Activated CD8-positive, alpha-beta T cell treated with anti-CD3 and anti-CD28 coated beads for 36 hours (primary cell): ENCODE measurements around the gene KLF9. TPM values are rescaled to one million over a fixed set of nuclear protein-coding genes. Genes with fewer than 3 reads are reported as not detected.
A peak's percentile ranks its signal among the peaks of the same experiment; 100 is the strongest.

Experiments
- ATAC-seq: fragments of 200-7000 bp; cut with Tn5 transposase; one replicate; pipeline ENCODE4 v1.10.0; 2021; ENCODE audit warnings: mild to moderate bottlenecking, moderate library complexity
- CTCF ChIA-PET: fragments of 350-600 bp; sonication (Branson Sonifier 250); formaldehyde crosslinking; loops from one replicate; lab custom pipeline; 2021; ENCODE audit warnings: antibody characterized with exemption; lab: Charles Lee
- POLR2A ChIA-PET: fragments of 350-600 bp; sonication (Branson Sonifier 250); formaldehyde crosslinking; loops from one replicate; lab custom pipeline; 2021; ENCODE audit warnings: antibody characterized with exemption; lab: Charles Lee
- DNase-seq: peaks from one replicate; pipeline ENCODE4 v3.0.0-alpha.2; 2020
- H3K27ac Mint-ChIP-seq: one replicate; pipeline ENCODE4 v1.8.0; 2021; ENCODE audit warnings: mild to moderate bottlenecking, mixed read lengths
- H3K27me3 Mint-ChIP-seq: one replicate; pipeline ENCODE4 v1.8.0; 2021; ENCODE audit warnings: mixed read lengths
- H3K36me3 Mint-ChIP-seq: one replicate; pipeline ENCODE4 v1.8.0; 2021; ENCODE audit warnings: low read depth, mixed read lengths
- H3K4me1 Mint-ChIP-seq: one replicate; pipeline ENCODE4 v1.8.0; 2021; ENCODE audit warnings: low read depth, mixed read lengths
- H3K4me3 Mint-ChIP-seq: one replicate; pipeline ENCODE4 v1.8.0; 2021; ENCODE audit warnings: mild to moderate bottlenecking, moderate library complexity, mixed read lengths
- H3K9me3 Mint-ChIP-seq: one replicate; pipeline ENCODE4 v1.8.0; 2021; ENCODE audit warnings: mixed read lengths
- intact Hi-C: fragments of 100-400 bp; cut with micrococcal nuclease; formaldehyde crosslinking; loops from one replicate; pipeline ENCODE4 v1.10.0; 2022
- total RNA-seq, 2 experiments: library from RNA; stranded (reverse); gene quantifications; one replicate each; pipeline ENCODE4 v1.2.3, GENCODE V29; 2021
- TF ChIP-seq, protein P1 (sequence below): fragments of 200-600 bp; IDR thresholded peaks from one replicate; pipeline ENCODE4 v1.8.0; 2022; ENCODE audit warnings: antibody characterized with exemption, mild to moderate bottlenecking

Gene KLF9
- total RNA-seq, 2 experiments from 2014 or later: 19.0 to 20.1 TPM

DNA sequence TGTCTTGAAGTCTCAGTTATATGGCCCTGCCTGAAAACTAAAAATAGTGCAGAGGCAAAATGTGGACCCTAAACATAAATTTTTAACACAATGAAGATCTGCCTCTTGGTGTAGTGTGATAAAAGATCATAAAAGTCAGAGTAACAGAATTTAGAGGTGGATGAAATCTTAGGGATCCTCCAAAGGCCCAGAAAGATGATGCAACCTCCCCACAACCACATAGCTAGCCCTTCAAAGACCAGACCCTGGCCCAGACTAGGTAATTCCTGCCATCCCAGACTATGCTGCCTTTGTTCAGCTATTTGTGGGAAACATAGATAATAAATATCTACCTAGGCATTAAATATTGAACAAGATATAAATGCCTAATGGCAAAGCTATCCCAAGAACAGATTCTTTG lies 15.3 kb downstream of the KLF9 start:
- ATAC-seq (no peak), DNase-seq (no peak)
- TF ChIP-seq, protein P1, sequence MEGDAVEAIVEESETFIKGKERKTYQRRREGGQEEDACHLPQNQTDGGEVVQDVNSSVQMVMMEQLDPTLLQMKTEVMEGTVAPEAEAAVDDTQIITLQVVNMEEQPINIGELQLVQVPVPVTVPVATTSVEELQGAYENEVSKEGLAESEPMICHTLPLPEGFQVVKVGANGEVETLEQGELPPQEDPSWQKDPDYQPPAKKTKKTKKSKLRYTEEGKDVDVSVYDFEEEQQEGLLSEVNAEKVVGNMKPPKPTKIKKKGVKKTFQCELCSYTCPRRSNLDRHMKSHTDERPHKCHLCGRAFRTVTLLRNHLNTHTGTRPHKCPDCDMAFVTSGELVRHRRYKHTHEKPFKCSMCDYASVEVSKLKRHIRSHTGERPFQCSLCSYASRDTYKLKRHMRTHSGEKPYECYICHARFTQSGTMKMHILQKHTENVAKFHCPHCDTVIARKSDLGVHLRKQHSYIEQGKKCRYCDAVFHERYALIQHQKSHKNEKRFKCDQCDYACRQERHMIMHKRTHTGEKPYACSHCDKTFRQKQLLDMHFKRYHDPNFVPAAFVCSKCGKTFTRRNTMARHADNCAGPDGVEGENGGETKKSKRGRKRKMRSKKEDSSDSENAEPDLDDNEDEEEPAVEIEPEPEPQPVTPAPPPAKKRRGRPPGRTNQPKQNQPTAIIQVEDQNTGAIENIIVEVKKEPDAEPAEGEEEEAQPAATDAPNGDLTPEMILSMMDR: no peak
- ChIA-PET CTCF (interaction anchor here (0.9 to 1.9 kb wide), 5 partner anchors 9 to 203 kb away, joined by 3 to 5 read pairs (median 4); no protein-coding TSS in a partner anchor), POLR2A (interaction anchor here (1.4 to 3.0 kb wide), 2 partner anchors 9 to 22 kb away, joined by 3 to 9 read pairs; no protein-coding TSS in a partner anchor)
- Mint-ChIP-seq H3K36me3 (peaks cover 5% of the 10 kb centered on the region), H3K9me3 (no peaks in the 10 kb centered on the region), H3K4me1 (peaks cover 76% of the 10 kb centered on the region), H3K27ac (peak overlapping the region; percentile 88), H3K27me3 (no peaks in the 10 kb centered on the region), H3K4me3 (peak overlapping the region; percentile 48)
- intact Hi-C loops: no loop called here

DNA sequence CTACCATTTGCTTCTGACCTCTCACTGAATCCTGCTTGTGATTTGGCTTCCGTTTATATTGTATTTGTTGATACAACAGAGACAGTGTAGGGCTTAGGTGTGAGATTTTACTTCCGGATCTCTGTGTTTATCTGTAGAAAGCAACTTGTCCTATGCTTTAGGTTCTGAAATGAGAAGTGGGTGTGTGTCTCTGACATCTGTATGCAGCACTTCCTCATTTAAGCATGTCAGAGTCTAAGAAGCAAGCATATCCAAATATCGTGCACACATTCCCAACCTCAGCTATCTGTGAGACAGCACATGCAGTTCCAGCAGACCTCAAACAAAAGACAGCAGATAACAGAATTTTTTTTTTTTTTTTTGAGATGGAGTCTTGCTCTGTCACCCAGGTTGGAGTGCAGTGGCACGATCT lies 16.3 kb downstream of the KLF9 start:
- Mint-ChIP-seq H3K4me1 (peaks cover 76% of the 10 kb centered on the region), H3K36me3 (peaks cover 3% of the 10 kb centered on the region), H3K9me3 (no peaks in the 10 kb centered on the region), H3K27ac (peak overlapping the region; percentile 88), H3K4me3 (peak overlapping the region; percentile 48), H3K27me3 (no peaks in the 10 kb centered on the region)
- TF ChIP-seq, protein P1: no peak
- DNase-seq (no peak), ATAC-seq (peak; percentile 90)
- POLR2A ChIA-PET: interaction anchor here (0.7 to 3.0 kb wide), 3 partner anchors 10 to 165 kb away, joined by 3 to 9 read pairs (median 3); no protein-coding TSS in a partner anchor
- intact Hi-C loops: no loop called here
- CTCF ChIA-PET: interaction anchor here (0.6 to 1.1 kb wide), 3 partner anchors 13 to 204 kb away, joined by 3 to 4 read pairs (median 3); no protein-coding TSS in a partner anchor

DNA sequence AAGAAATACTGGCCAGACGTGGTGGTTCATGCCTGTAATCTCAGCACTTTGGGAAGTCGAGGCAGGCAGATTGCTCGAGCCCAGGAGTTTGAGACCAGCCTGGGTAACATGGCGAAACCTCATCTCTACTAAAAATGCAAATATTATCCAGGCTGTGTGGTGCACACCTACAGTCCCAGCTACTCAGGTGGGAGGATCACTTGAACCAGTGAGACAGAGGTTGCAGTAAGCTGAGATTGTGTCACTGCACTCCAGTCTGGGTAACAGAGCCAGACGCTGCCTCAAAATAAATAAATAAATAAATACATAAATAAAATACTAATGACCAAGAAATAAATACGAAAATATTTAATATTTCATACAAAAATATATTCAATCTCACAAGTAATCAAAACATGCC lies 18.8 kb downstream of the KLF9 start:
- Mint-ChIP-seq H3K27ac (no peak overlapping the region), H3K9me3 (no peaks in the 10 kb centered on the region), H3K4me3 (no peak overlapping the region), H3K27me3 (no peaks in the 10 kb centered on the region), H3K36me3 (peaks cover 3% of the 10 kb centered on the region), H3K4me1 (peaks cover 87% of the 10 kb centered on the region)
- intact Hi-C loops: no loop called here
- ATAC-seq: no peak
- DNase-seq: no peak
- TF ChIP-seq, protein P1: no peak
- CTCF ChIA-PET: no interaction called here
- POLR2A ChIA-PET: interaction anchor here (1.1 kb wide), 1 partner anchor 11 kb away, joined by 3 read pairs; no protein-coding TSS in a partner anchor

DNA sequence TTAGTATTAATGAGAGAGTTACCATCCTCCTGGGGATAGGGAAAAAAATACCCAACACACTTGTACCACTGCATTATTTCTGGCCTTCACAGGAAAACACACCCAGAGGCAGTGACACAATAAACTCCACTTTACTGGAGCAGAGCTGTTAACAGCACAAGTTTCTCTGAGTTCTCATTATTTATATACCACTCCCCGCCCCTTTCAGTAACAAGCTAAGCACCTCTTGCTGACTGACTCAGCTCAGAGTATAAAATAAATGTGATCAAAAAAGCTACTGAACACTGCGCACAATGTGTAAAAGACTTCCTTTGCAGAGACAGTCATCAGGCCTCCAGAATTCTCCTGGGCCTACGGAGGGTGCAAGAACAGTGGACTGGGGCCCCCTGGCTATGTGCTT lies 21.6 kb downstream of the KLF9 start:
- DNase-seq: no peak
- ChIA-PET POLR2A (interaction anchor here (1.0 kb wide), 2 partner anchors 10 to 26 kb away, joined by 3 to 4 read pairs; no protein-coding TSS in a partner anchor), CTCF (interaction anchor here (0.9 to 1.6 kb wide), 6 partner anchors 9 to 210 kb away, joined by 3 to 8 read pairs (median 4); no protein-coding TSS in a partner anchor)
- Mint-ChIP-seq H3K36me3 (peaks cover 9% of the 10 kb centered on the region), H3K4me3 (no peak overlapping the region), H3K27ac (peak overlapping the region; percentile 63), H3K9me3 (no peaks in the 10 kb centered on the region), H3K27me3 (no peaks in the 10 kb centered on the region), H3K4me1 (peaks cover 82% of the 10 kb centered on the region)
- peak; percentile 18 for ATAC-seq
- intact Hi-C loops: no loop called here
- TF ChIP-seq, protein P1: no peak

DNA sequence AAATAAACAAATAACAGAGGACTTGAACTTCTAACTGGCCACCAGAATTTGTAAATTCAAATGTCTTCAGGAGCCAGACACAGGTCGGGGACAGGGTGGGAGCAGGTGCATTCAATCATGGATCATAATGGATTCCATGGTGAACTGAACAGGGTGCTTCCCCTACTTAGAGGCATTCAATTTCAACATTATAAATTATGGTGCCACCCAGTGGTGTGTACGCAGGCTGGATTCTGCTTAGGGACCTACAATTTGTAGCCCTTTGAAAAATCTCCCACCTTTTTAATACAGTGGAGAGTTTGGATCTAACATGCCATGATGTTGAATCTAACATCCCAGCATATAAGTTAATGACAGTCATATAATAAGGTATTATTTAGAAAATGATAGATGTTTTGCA lies 22.3 kb downstream of the KLF9 start:
- TF ChIP-seq, protein P1: peak; percentile 38
- ATAC-seq: peak; percentile 59
- Mint-ChIP-seq H3K9me3 (no peaks in the 10 kb centered on the region), H3K27me3 (no peaks in the 10 kb centered on the region), H3K36me3 (peaks cover 13% of the 10 kb centered on the region), H3K4me1 (peaks cover 81% of the 10 kb centered on the region), H3K27ac (no peak overlapping the region), H3K4me3 (no peak overlapping the region)
- CTCF ChIA-PET: interaction anchor here (1.0 to 4.0 kb wide), 6 partner anchors 29 to 210 kb away, joined by 3 to 17 read pairs (median 6); no protein-coding TSS in a partner anchor
- POLR2A ChIA-PET: interaction anchor here (1.0 kb wide), 1 partner anchor 27 kb away, joined by 4 read pairs; no protein-coding TSS in a partner anchor
- intact Hi-C loops: no loop called here
- peak; percentile 26 for DNase-seq
